ENCODE data around the gene AHDC1. TPM values are rescaled to one million over a fixed set of nuclear protein-coding genes. Genes with fewer than 3 reads are reported as not detected.
A peak's percentile ranks its signal among the peaks of the same experiment; 100 is the strongest.
"Not testable (repeated sequence)": the region's sequence is repeated elsewhere in the genome, so short reads cannot be mapped to it uniquely, and the experiment has no call there.

The AHDC1 gene
- polyA plus RNA-seq, 2 of the 4 experiments (the other 2 are of a cell fraction) = 1.3 to 11.5 TPM

DNA sequence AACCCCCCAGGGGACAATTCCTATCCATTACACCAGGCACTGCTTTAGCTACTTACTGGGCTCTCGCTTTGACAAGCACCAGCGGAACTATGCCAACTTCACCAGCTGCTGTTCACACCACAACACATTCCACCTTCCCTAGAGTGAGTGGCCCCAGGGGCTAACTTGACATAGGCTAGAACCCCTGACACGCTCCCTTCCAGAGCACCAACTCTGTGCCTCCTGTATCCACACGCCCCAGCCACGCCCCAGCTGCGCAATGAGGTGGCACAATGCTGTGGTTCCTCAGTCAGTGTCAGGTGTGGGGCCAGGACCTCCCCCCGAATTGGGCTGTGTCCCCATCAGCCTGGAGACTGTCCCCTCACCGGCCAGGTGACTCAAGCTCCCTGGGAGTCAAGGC lies 42.7 kb upstream of the AHDC1 start (continued):
- no peak for TF ChIP-seq ZSCAN20 (CRISPR knock-in tag; IDR thresholded peaks at IDR 0.05)
- no peak for TF ChIP-seq ZC3H11A (IDR thresholded peaks at IDR 0.05)

DNA sequence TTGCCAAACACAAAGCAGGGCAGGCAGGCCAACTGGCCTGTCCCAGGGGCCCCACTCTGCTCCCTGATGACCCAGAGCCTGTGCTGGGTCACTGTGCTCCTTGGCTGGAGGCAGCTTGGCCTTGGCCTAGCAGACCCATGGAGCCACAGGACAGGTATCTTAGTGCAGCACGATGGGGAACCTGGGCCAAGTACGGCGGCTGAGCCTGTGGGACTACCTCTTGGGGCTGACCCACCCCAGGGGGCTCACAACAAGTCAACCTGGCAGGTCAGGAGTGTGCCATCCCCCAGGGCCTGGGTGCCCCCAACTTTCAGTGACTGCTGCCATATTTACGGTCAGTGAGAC lies 41.1 kb upstream of the AHDC1 start:
- WGBS (ENCODE audit: missing lambda C conversion rate) = 92% methylated on average over 2 of the region's 4 CpGs
- H3K4me1 ChIP-seq = no peaks in the 10 kb centered on the region
- no peak for FAIRE-seq
- H3K4me3 ChIP-seq = no peak overlapping the region
- no peak for ATAC-seq
- DNase-seq (ENCODE audit: low read depth in 1 of 2, low spot score in 1 of 2) = no peak
- POLR2A ChIA-PET = no interaction called here
- no peaks in the 10 kb centered on the region for H3K9me3 ChIP-seq
- no peak overlapping the region for H3K4me2 ChIP-seq
- CTCF ChIA-PET = interaction anchor here (0.9 to 2.3 kb wide), 5 partner anchors 15 to 37 kb away, joined by 3 to 20 read pairs (median 9); no protein-coding TSS in a partner anchor
- TF ChIP-seq HEYL (CRISPR knock-in tag; IDR thresholded peaks at IDR 0.05) (no peak), HOXB13 (CRISPR knock-in tag; IDR thresholded peaks at IDR 0.05; ENCODE audit: low read depth) (no peak), POLR2A (IDR thresholded peaks at IDR 0.05; ENCODE audit: low read length) (no peak), CHD2 (IDR thresholded peaks at IDR 0.05; ENCODE audit: low read length, partially characterized antibody) (no peak), RNF2 (IDR thresholded peaks at IDR 0.05; ENCODE audit: borderline replicate concordance, low read depth) (no peak), GATA3 (IDR thresholded peaks at IDR 0.05; ENCODE audit: borderline replicate concordance) (no peak)
- H3K27ac ChIP-seq = no peak overlapping the region

DNA sequence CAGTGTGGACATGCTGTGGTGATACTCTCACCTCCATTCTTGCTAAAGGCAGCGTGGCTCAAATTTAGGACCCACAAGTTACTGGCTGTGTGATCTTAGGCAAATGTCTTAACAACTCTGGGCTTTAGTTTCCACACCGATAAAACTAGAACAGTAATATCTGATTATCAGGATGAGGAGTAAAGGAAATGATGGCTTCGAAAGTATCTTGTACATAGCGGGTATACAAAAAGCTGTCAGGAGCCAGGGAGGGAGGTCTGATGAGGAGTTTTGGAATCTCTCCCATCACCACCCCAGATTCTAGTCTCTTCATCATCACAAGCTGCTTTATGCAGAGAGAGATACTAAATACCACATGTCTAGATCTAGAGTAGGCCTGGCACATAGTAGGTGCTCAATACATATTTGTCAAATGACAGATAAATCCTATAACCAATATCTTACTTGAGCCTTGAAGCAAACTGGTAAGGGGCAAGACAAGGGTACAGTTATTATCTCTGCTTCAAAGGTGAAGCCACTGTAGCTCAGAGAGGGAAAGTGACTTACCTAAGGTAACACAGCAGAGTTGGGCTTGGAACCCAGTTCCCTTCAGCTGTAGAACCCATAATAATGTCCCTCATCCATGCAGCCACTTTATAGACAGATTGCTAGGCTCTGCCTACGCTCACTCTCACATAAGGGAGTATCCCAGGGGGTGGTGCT lies 40.6 kb upstream of the AHDC1 start:
- no peak for TF ChIP-seq POLR2AphosphoS2 (conservative IDR thresholded peaks at IDR 0.05; ENCODE audit: low read length)
- H3K4me1 ChIP-seq = no peaks in the 10 kb centered on the region
- no peak overlapping the region for H3K27ac ChIP-seq
- WGBS (ENCODE audit: missing lambda C conversion rate) = 60% methylated on average over 4 of the region's 5 CpGs
- ChIA-PET CTCF (interaction anchor here (0.6 to 2.3 kb wide), 8 partner anchors 12 to 1852 kb away, joined by 3 to 20 read pairs (median 7); no protein-coding TSS in a partner anchor), POLR2A (no interaction called here)
- no peak overlapping the region for H3K4me3 ChIP-seq
- no peak for DNase-seq (ENCODE audit: low read depth in 1 of 2, low spot score in 1 of 2)
- H3K9me3 ChIP-seq = no peaks in the 10 kb centered on the region
- no peak for FAIRE-seq
- no peak overlapping the region for H3K4me2 ChIP-seq
- ATAC-seq = no peak

DNA sequence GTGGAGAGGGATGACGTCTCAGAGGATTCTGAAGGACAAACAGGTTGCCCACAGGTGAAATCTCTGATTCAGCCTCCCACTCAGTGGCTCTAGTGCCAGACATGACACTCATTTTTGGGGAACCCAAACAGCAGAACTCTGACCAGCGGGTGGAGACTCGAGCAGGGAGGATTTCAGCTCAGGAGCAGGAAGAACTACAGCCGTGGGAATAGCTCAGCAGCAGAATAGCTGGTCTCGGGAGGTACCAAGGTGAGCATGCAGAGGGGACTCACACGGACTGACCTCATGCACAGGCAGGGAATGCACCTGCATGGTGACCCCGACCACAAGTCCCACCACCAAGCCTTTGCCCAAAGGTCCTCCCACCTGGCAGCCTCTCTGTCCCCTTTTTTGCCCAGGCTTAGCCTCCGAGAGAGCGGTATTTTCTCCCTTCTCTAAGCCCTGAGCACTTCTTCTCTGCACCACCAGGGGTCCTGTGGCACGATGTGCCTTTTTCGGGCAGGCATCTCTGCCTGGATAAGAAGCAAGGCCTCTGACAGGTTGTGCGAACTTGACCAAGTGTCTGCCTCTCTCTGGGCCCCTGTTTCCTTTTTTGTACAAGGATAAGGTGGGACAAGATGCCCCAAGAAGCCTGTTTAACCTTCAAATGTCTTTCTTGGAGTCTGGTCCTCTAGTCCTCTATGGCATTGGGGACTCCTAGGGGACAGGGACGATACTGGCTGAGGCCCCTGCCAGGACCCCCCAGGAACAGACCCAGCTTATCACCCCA lies 39.8 kb upstream of the AHDC1 start:
- Histone ChIP-seq H3K4me3 (no peak overlapping the region), H3K27ac (no peak overlapping the region), H3K4me2 (no peak overlapping the region), H3K4me1 (no peaks in the 10 kb centered on the region), H3K9me3 (no peaks in the 10 kb centered on the region)
- FAIRE-seq (no peak), ATAC-seq (peak; percentile 86 to 95), DNase-seq (ENCODE audit: low read depth in 1 of 2, low spot score in 1 of 2) (peak; percentile 54 to 62)
- TF ChIP-seq, protein P1, sequence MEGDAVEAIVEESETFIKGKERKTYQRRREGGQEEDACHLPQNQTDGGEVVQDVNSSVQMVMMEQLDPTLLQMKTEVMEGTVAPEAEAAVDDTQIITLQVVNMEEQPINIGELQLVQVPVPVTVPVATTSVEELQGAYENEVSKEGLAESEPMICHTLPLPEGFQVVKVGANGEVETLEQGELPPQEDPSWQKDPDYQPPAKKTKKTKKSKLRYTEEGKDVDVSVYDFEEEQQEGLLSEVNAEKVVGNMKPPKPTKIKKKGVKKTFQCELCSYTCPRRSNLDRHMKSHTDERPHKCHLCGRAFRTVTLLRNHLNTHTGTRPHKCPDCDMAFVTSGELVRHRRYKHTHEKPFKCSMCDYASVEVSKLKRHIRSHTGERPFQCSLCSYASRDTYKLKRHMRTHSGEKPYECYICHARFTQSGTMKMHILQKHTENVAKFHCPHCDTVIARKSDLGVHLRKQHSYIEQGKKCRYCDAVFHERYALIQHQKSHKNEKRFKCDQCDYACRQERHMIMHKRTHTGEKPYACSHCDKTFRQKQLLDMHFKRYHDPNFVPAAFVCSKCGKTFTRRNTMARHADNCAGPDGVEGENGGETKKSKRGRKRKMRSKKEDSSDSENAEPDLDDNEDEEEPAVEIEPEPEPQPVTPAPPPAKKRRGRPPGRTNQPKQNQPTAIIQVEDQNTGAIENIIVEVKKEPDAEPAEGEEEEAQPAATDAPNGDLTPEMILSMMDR (IDR thresholded peaks at IDR 0.05) = peak; percentile 37
- peak; percentile 34; the same call in 2 of the 3 replicates for TF ChIP-seq SMC3 (IDR thresholded peaks at IDR 0.05)
- TF ChIP-seq RAD21 (conservative IDR thresholded peaks at IDR 0.05 in 1 of 2, IDR thresholded peaks at IDR 0.05 in 1 of 2) = peak in 1 of 2 experiments; percentile 33; a peak in 1 of 5 replicates
- TF ChIP-seq, protein P2, sequence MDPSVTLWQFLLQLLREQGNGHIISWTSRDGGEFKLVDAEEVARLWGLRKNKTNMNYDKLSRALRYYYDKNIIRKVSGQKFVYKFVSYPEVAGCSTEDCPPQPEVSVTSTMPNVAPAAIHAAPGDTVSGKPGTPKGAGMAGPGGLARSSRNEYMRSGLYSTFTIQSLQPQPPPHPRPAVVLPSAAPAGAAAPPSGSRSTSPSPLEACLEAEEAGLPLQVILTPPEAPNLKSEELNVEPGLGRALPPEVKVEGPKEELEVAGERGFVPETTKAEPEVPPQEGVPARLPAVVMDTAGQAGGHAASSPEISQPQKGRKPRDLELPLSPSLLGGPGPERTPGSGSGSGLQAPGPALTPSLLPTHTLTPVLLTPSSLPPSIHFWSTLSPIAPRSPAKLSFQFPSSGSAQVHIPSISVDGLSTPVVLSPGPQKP (IDR thresholded peaks at IDR 0.05; ENCODE audit: low read depth, low read length) = no peak
- POLR2A ChIA-PET = no interaction called here
- WGBS (ENCODE audit: missing lambda C conversion rate) = 11% methylated on average over 10 of the region's 13 CpGs
- CTCF ChIA-PET = interaction anchor here (0.6 to 2.3 kb wide), 11 partner anchors 13 to 1851 kb away, joined by 3 to 20 read pairs (median 4); no protein-coding TSS in a partner anchor

DNA sequence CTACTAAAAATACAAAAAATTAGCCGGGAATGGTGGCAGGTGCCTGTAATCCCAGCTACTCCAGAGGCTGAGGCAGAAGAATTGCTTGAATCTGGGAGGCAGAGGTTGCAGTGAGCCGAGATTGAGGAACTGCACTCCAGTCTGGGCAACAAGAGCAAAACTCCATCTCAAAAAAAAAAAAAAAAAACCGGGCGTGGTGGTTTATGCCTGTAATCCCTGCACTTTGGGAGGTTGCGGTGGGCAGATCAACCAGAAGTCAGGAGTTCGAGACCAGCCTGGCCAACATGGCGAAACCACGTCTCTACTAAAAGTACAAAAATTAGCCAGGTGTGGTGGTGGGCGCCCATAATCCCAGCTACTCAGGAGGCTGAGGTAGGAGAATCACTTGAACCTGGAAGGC lies 36.6 kb upstream of the AHDC1 start:
- CTCF ChIA-PET = interaction anchor here (0.7 to 2.2 kb wide), 4 partner anchors 10 to 620 kb away, joined by 4 to 7 read pairs (median 5); no protein-coding TSS in a partner anchor
- H3K4me1 ChIP-seq; POLR2A ChIA-PET; H3K4me3 ChIP-seq; H3K4me2 ChIP-seq; FAIRE-seq; ATAC-seq; DNase-seq (ENCODE audit: low read depth in 1 of 2, low spot score in 1 of 2); H3K27ac ChIP-seq; H3K9me3 ChIP-seq: not testable (repeated sequence)
- 75% methylated on average over 9 of the region's 9 CpGs for WGBS (ENCODE audit: missing lambda C conversion rate)

All from A549 (cell line).